Activated CD8-positive, alpha-beta T cell treated with anti-CD3 and anti-CD28 coated beads for 36 hours (primary cell): Measurements from ENCODE around the gene HIC2. TPM values are rescaled to one million over a fixed set of nuclear protein-coding genes. Genes with fewer than 3 reads are reported as not detected.
"Not testable (repeated sequence)": the region's sequence is repeated elsewhere in the genome, so short reads cannot be mapped to it uniquely, and the experiment has no call there.

ENCODE experiments used
- ATAC-seq: fragments of 200-7000 bp; cut with Tn5 transposase; one replicate; pipeline ENCODE4 v1.10.0; 2021; ENCODE audit warnings: mild to moderate bottlenecking, moderate library complexity
- CTCF ChIA-PET: fragments of 350-600 bp; sonication (Branson Sonifier 250); formaldehyde crosslinking; loops from one replicate; lab custom pipeline; 2021; ENCODE audit warnings: antibody characterized with exemption; lab: Charles Lee
- POLR2A ChIA-PET: fragments of 350-600 bp; sonication (Branson Sonifier 250); formaldehyde crosslinking; loops from one replicate; lab custom pipeline; 2021; ENCODE audit warnings: antibody characterized with exemption; lab: Charles Lee
- DNase-seq: peaks from one replicate; pipeline ENCODE4 v3.0.0-alpha.2; 2020
- H3K27ac Mint-ChIP-seq: one replicate; pipeline ENCODE4 v1.8.0; 2021; ENCODE audit warnings: mild to moderate bottlenecking, mixed read lengths
- H3K27me3 Mint-ChIP-seq: one replicate; pipeline ENCODE4 v1.8.0; 2021; ENCODE audit warnings: mixed read lengths
- H3K36me3 Mint-ChIP-seq: one replicate; pipeline ENCODE4 v1.8.0; 2021; ENCODE audit warnings: low read depth, mixed read lengths
- H3K4me1 Mint-ChIP-seq: one replicate; pipeline ENCODE4 v1.8.0; 2021; ENCODE audit warnings: low read depth, mixed read lengths
- H3K4me3 Mint-ChIP-seq: one replicate; pipeline ENCODE4 v1.8.0; 2021; ENCODE audit warnings: mild to moderate bottlenecking, moderate library complexity, mixed read lengths
- H3K9me3 Mint-ChIP-seq: one replicate; pipeline ENCODE4 v1.8.0; 2021; ENCODE audit warnings: mixed read lengths
- intact Hi-C: fragments of 100-400 bp; cut with micrococcal nuclease; formaldehyde crosslinking; loops from one replicate; pipeline ENCODE4 v1.10.0; 2022
- total RNA-seq, 2 experiments: library from RNA; stranded (reverse); gene quantifications; one replicate each; pipeline ENCODE4 v1.2.3, GENCODE V29; 2021
- TF ChIP-seq, protein P1 (sequence below): fragments of 200-600 bp; IDR thresholded peaks from one replicate; pipeline ENCODE4 v1.8.0; 2022; ENCODE audit warnings: antibody characterized with exemption, mild to moderate bottlenecking

Gene HIC2
- total RNA-seq, 2 experiments from 2014 or later: 3.8 to 4.1 TPM

- CTCF ChIA-PET: interaction anchor here (0.9 kb wide), 1 partner anchor 190 kb away, joined by 3 read pairs; no protein-coding TSS in a partner anchor
- Mint-ChIP-seq H3K4me3 (no peak overlapping the region), H3K4me1 (no peaks in the 10 kb centered on the region), H3K27ac (no peak overlapping the region), H3K9me3 (no peaks in the 10 kb centered on the region), H3K36me3 (no peaks in the 10 kb centered on the region), H3K27me3 (no peaks in the 10 kb centered on the region)
- TF ChIP-seq, protein P1, sequence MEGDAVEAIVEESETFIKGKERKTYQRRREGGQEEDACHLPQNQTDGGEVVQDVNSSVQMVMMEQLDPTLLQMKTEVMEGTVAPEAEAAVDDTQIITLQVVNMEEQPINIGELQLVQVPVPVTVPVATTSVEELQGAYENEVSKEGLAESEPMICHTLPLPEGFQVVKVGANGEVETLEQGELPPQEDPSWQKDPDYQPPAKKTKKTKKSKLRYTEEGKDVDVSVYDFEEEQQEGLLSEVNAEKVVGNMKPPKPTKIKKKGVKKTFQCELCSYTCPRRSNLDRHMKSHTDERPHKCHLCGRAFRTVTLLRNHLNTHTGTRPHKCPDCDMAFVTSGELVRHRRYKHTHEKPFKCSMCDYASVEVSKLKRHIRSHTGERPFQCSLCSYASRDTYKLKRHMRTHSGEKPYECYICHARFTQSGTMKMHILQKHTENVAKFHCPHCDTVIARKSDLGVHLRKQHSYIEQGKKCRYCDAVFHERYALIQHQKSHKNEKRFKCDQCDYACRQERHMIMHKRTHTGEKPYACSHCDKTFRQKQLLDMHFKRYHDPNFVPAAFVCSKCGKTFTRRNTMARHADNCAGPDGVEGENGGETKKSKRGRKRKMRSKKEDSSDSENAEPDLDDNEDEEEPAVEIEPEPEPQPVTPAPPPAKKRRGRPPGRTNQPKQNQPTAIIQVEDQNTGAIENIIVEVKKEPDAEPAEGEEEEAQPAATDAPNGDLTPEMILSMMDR: no peak
- intact Hi-C loops: no loop called here
- POLR2A ChIA-PET: no interaction called here
- no peak for ATAC-seq
- DNase-seq: no peak
These were observed 40.0 kb downstream of the HIC2 start for GRCh38 chr22:21457023-21457787.

GRCh38 chr22:21462672-21463071, 45.5 kb downstream of the HIC2 start:
- H3K9me3 Mint-ChIP-seq, POLR2A ChIA-PET, H3K27me3 Mint-ChIP-seq, DNase-seq, CTCF ChIA-PET, H3K4me3 Mint-ChIP-seq, H3K27ac Mint-ChIP-seq, H3K36me3 Mint-ChIP-seq, intact Hi-C loops, H3K4me1 Mint-ChIP-seq: not testable (repeated sequence)
- peak; percentile 40 for ATAC-seq

DNA sequence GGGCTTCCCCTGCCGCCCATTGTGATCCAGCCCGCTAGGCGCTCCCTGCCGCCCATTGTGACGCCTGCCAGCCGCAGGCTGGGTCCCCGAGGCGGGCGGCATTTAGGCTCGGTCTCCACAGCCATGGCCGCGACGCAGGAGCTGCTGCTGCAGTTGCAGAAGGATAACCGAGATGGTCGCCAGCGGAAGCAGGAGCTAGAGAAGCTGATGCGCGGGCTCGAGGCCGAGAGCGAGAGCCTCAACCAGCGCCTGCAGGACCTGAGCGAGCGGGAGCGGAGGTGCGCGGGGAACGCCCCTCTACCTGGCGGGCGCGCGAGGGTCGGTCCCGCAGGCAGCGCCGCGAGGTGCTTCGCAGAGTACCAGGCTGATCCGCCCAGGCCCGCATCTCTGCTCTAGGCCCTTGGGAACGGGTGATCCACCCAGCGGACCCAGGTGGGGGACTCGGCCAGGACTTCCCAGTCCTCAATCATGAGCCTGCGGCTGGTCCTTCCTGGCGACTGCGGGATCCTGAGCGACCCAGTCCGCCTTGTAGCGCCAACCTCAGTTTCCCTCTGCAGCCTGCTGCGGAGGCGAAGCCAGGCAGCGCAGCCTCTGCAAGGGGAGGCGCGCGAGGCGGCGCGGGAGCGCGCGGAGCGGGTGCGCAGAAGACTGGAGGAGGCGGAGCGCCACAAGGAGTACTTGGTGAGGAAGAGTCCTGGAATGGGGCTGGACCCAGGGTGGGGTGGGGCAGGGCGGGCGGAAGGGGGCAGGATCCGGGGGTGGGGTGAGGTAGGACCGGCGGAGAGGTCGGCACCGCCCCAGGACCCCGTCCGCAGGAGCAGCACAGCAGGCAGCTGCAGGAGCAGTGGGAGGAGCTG, 50.4 kb downstream of the HIC2 start, which contains the start of gene TMEM191C:
Gene TMEM191C (plus strand): TSS at position 51 of the 857 bp plus-strand sequence. CDS start 73 bp downstream, at position 124.
- H3K36me3 Mint-ChIP-seq, H3K27me3 Mint-ChIP-seq, H3K4me1 Mint-ChIP-seq, H3K9me3 Mint-ChIP-seq, CTCF ChIA-PET, DNase-seq, intact Hi-C loops, ATAC-seq, POLR2A ChIA-PET: not testable (repeated sequence)
- Mint-ChIP-seq H3K4me3 (peak within 1 kb of the TSS; percentile 80), H3K27ac (peak within 1 kb of the TSS; percentile 92)

DNA sequence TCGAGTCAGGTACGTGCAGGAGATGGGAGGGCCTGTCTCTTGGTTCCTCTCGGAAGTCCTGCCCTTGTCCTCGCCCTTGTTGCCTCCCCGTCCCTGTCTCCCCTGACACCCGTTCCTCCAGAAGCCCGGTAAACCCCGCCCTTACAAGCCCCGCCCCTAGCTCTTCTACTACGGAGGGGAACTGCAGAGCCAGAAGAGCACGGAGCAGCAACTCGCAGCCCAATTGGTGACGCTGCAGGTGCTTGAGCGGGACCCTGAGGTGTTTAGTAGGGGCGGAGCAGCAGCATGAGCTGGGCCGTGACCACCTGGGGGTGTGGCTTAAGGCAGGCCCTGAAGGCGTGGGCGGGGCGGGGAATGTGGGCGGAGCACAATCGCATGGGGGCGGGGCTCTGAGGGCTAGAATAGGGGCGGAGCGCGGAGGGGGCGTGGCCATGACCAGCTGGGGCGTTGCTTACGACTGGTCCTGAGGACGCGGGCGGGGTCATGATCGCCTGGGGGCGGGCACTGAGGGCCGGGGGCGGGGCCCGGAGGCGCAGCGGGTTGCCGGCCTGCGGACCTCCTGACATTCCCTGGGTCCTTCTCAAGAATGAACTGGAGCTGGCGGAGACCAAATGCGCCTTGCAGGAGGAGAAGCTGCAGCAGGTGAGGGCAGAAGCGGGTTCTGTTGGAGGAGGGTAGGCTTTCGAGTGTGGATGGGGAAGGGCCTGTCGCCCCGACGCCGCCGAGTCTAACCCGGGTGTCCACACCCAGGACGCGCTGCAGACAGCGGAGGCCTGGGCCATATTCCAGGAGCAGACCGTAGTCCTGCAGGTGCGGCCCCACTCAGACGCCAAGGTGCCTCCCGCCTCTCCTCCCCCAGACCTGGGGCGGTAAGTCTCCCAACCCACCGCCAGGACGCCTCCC, 51.3 kb downstream of the HIC2 start:
- POLR2A ChIA-PET, H3K27me3 Mint-ChIP-seq, H3K4me1 Mint-ChIP-seq, CTCF ChIA-PET, H3K36me3 Mint-ChIP-seq, intact Hi-C loops, H3K9me3 Mint-ChIP-seq: not testable (repeated sequence)
- peak; percentile 93 for ATAC-seq
- Mint-ChIP-seq H3K27ac (peak overlapping the region; percentile 92), H3K4me3 (peak overlapping the region; percentile 80)
- peak; percentile 96 for DNase-seq

- H3K36me3 Mint-ChIP-seq, H3K27ac Mint-ChIP-seq, H3K4me1 Mint-ChIP-seq, H3K27me3 Mint-ChIP-seq, H3K4me3 Mint-ChIP-seq, POLR2A ChIA-PET, CTCF ChIA-PET, intact Hi-C loops, ATAC-seq, H3K9me3 Mint-ChIP-seq: not testable (repeated sequence)
- DNase-seq: peak; percentile 28
These were observed 52.2 kb downstream of the HIC2 start for GRCh38 chr22:21469097-21469994.

DNA sequence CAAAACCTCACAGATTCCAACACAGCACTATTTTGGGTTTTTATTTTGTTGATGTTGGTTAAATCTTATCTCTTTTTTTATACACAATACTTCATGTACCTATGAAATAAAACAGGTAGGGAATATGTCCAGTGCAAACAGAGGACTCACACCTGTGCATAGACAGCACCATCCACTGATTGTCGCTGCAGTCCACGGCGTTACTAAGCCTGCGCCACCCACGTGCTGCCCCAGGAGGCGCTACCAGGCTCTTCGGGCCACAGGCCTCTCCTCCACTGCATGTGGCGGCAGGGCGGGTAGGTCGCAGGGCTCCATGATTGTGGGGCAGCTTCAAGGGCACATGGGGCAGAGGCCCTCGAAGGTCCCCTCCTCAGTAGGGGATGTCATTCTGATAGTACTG, 55.8 kb downstream of the HIC2 start:
- POLR2A ChIA-PET, H3K27me3 Mint-ChIP-seq, DNase-seq, H3K4me1 Mint-ChIP-seq, ATAC-seq, H3K4me3 Mint-ChIP-seq, H3K36me3 Mint-ChIP-seq, CTCF ChIA-PET, H3K9me3 Mint-ChIP-seq, H3K27ac Mint-ChIP-seq, intact Hi-C loops: not testable (repeated sequence)

GRCh38 chr22:21473664-21474063, 56.5 kb downstream of the HIC2 start:
- ATAC-seq, POLR2A ChIA-PET, H3K9me3 Mint-ChIP-seq, H3K4me3 Mint-ChIP-seq, H3K27ac Mint-ChIP-seq, H3K4me1 Mint-ChIP-seq, intact Hi-C loops, DNase-seq, H3K36me3 Mint-ChIP-seq, CTCF ChIA-PET, H3K27me3 Mint-ChIP-seq: not testable (repeated sequence)

- H3K27ac Mint-ChIP-seq, H3K4me3 Mint-ChIP-seq, H3K9me3 Mint-ChIP-seq, H3K36me3 Mint-ChIP-seq, H3K27me3 Mint-ChIP-seq, intact Hi-C loops, DNase-seq, POLR2A ChIA-PET, ATAC-seq, H3K4me1 Mint-ChIP-seq, CTCF ChIA-PET: not testable (repeated sequence)
These were observed 66.9 kb downstream of the HIC2 start for GRCh38 chr22:21484039-21484438.

- POLR2A ChIA-PET, H3K4me3 Mint-ChIP-seq, H3K36me3 Mint-ChIP-seq, H3K27ac Mint-ChIP-seq, CTCF ChIA-PET, intact Hi-C loops, H3K27me3 Mint-ChIP-seq, H3K4me1 Mint-ChIP-seq, H3K9me3 Mint-ChIP-seq, ATAC-seq, DNase-seq: not testable (repeated sequence)
These were observed 70.6 kb downstream of the HIC2 start for GRCh38 chr22:21487723-21488122.
